Esophagus squamous epithelium (tissue), 4 donors: Measurements from ENCODE around the gene TCIRG1.

Experiments
- CTCF ChIP-seq, 6 experiments: fragments of 450-650 bp in 4 of 6; fragments of 200-600 bp in 2 of 6; sonication (generic) in 2 of 6; IDR thresholded peaks; one replicate each; pipeline ENCODE4 v1.5.1; 2016 to 2019; ENCODE audit warnings: antibody characterized with exemption in 6 of 6, mild to moderate bottlenecking in 4 of 6, moderate library complexity in 4 of 6
- POLR2A ChIP-seq, 4 donors: fragments of 450-650 bp; IDR thresholded peaks; one replicate each; pipeline ENCODE4 v1.6.1; 2017; ENCODE audit warnings: antibody characterized with exemption in 4 of 4, mild to moderate bottlenecking in 4 of 4, moderate library complexity in 3 of 4

GRCh38 chr11:68004551-68005335 lies 34.1 kb upstream of the TCIRG1 start:
- TF ChIP-seq POLR2A (IDR thresholded peaks at IDR 0.05), result no peak
- no peak for TF ChIP-seq CTCF (IDR thresholded peaks at IDR 0.05)
